Skeletal muscle tissue (tissue), 4 donors: ENCODE measurements around the gene NFKBIZ. TPM values are rescaled to one million over a fixed set of nuclear protein-coding genes. Genes with fewer than 3 reads are reported as not detected.

Experiments
- H3K27ac ChIP-seq: one replicate; pipeline ENCODE4 v1.7.0; 2013; ENCODE audit warnings: mild to moderate bottlenecking, low read depth, low read length, inconsistent platforms
- H3K27me3 ChIP-seq, 3 donors: one replicate each; pipeline ENCODE4 v1.7.0; 2013; ENCODE audit warnings: low read length in 3 of 3; ENCODE audit not compliant: control insufficient read depth in 3 of 3, insufficient read depth in 3 of 3
- H3K36me3 ChIP-seq, 3 donors: one replicate each; pipeline ENCODE4 v1.7.0; 2013; ENCODE audit warnings: low read length in 3 of 3; ENCODE audit not compliant: control insufficient read depth in 3 of 3, insufficient read depth in 3 of 3
- H3K4me1 ChIP-seq, 3 donors: one replicate each; pipeline ENCODE4 v1.7.0; 2013; ENCODE audit warnings: low read length in 3 of 3, mild to moderate bottlenecking in 3 of 3; ENCODE audit not compliant: control insufficient read depth in 3 of 3, insufficient read depth in 3 of 3
- H3K4me3 ChIP-seq, 3 donors: one replicate each; pipeline ENCODE4 v1.7.0; 2013; ENCODE audit warnings: low read length in 3 of 3
- H3K9ac ChIP-seq, 3 donors: one replicate each; pipeline ENCODE4 v1.7.0; 2013; ENCODE audit warnings: low read length in 3 of 3, mild to moderate bottlenecking in 3 of 3, moderate library complexity in 2 of 3, low read depth in 1 of 3
- H3K9me3 ChIP-seq, 3 donors: one replicate each; pipeline ENCODE4 v1.7.0; 2013; ENCODE audit warnings: low read length in 3 of 3; ENCODE audit not compliant: control insufficient read depth in 3 of 3
- total RNA-seq: library from RNA; depleted of rRNA; stranded (reverse); fragments of >200 nt; gene quantifications from one replicate; pipeline ENCODE4 v1.2.3, GENCODE V29; 2014
- donor health status: Osteomylitis.

The NFKBIZ gene
- total RNA-seq, 1 donor from 2014 or later, result 7.8 TPM

- Histone ChIP-seq H3K27ac (no peak overlapping the region), H3K9me3 (no peaks in the 10 kb centered on the region), H3K9ac (no peak overlapping the region), H3K4me3 (no peak overlapping the region), H3K4me1 (peaks cover 4 to 10% (median 7%) of the 10 kb centered on the region in 3 donors), H3K36me3 (peaks cover 0 to 5% (median 5%) of the 10 kb centered on the region in 3 donors), H3K27me3 (no peaks in the 10 kb centered on the region)
These were observed 39.3 kb upstream of the NFKBIZ start for GRCh38 chr3:101810022-101810418.

GRCh38 chr3:101811875-101812274 is 37.4 kb upstream of the NFKBIZ start:
- no peaks in the 10 kb centered on the region for H3K27me3 ChIP-seq
- peaks cover 5 to 10% (median 8%) of the 10 kb centered on the region in 3 donors for H3K4me1 ChIP-seq
- no peak overlapping the region for H3K27ac ChIP-seq
- H3K4me3 ChIP-seq, result no peak overlapping the region
- peaks cover 0 to 7% (median 6%) of the 10 kb centered on the region in 3 donors for H3K36me3 ChIP-seq
- H3K9me3 ChIP-seq, result no peaks in the 10 kb centered on the region
- H3K9ac ChIP-seq, result no peak overlapping the region

GRCh38 chr3:101812895-101813294 is 36.4 kb upstream of the NFKBIZ start:
- H3K4me1 ChIP-seq, result peaks cover 5 to 10% (median 8%) of the 10 kb centered on the region in 3 donors
- no peak overlapping the region for H3K27ac ChIP-seq
- H3K27me3 ChIP-seq, result no peaks in the 10 kb centered on the region

GRCh38 chr3:101813817-101814440 is 35.4 kb upstream of the NFKBIZ start:
- no peaks in the 10 kb centered on the region for H3K27me3 ChIP-seq
- no peaks in the 10 kb centered on the region for H3K9me3 ChIP-seq
- H3K27ac ChIP-seq, result no peak overlapping the region
- H3K9ac ChIP-seq, result no peak overlapping the region
- H3K4me1 ChIP-seq, result peaks cover 5 to 10% (median 6%) of the 10 kb centered on the region in 3 donors
- H3K4me3 ChIP-seq, result no peak overlapping the region
- peaks cover 0 to 10% (median 9%) of the 10 kb centered on the region in 3 donors for H3K36me3 ChIP-seq

More at GRCh38 chr3:101812895-101813294, 36.4 kb upstream of the NFKBIZ start:
- Histone ChIP-seq H3K4me3 (no peak overlapping the region), H3K9ac (no peak overlapping the region), H3K36me3 (peaks cover 0 to 10% (median 9%) of the 10 kb centered on the region in 3 donors), H3K9me3 (no peaks in the 10 kb centered on the region)

- no peak overlapping the region for H3K9ac ChIP-seq
- H3K27me3 ChIP-seq, result no peaks in the 10 kb centered on the region
- H3K9me3 ChIP-seq, result no peaks in the 10 kb centered on the region
- H3K27ac ChIP-seq, result no peak overlapping the region
- H3K36me3 ChIP-seq, result peaks cover 0 to 13% (median 9%) of the 10 kb centered on the region in 3 donors
- H3K4me1 ChIP-seq, result peaks cover 5 to 10% (median 6%) of the 10 kb centered on the region in 3 donors
- H3K4me3 ChIP-seq, result no peak overlapping the region
These were observed 34.5 kb upstream of the NFKBIZ start for GRCh38 chr3:101814835-101815234.

GRCh38 chr3:101816215-101817149 is 32.8 kb upstream of the NFKBIZ start:
- no peaks in the 10 kb centered on the region for H3K27me3 ChIP-seq
- H3K9me3 ChIP-seq, result no peaks in the 10 kb centered on the region
- H3K4me3 ChIP-seq, result no peak overlapping the region
- no peak overlapping the region for H3K27ac ChIP-seq
- H3K36me3 ChIP-seq, result peaks cover 3 to 16% (median 11%) of the 10 kb centered on the region in 3 donors
- H3K4me1 ChIP-seq, result peaks cover 5 to 7% (median 6%) of the 10 kb centered on the region in 3 donors
- no peak overlapping the region for H3K9ac ChIP-seq

- H3K36me3 ChIP-seq, result peaks cover 6 to 23% (median 13%) of the 10 kb centered on the region in 3 donors
- no peaks in the 10 kb centered on the region for H3K9me3 ChIP-seq
- no peak overlapping the region for H3K27ac ChIP-seq
- no peaks in the 10 kb centered on the region for H3K27me3 ChIP-seq
- H3K9ac ChIP-seq, result no peak overlapping the region
- peaks cover 5 to 7% (median 6%) of the 10 kb centered on the region in 3 donors for H3K4me1 ChIP-seq
- no peak overlapping the region for H3K4me3 ChIP-seq
These were observed 31.3 kb upstream of the NFKBIZ start for GRCh38 chr3:101817992-101818391.

- Histone ChIP-seq H3K27me3 (no peaks in the 10 kb centered on the region), H3K9me3 (no peaks in the 10 kb centered on the region), H3K9ac (no peak overlapping the region), H3K4me3 (no peak overlapping the region), H3K27ac (no peak overlapping the region), H3K4me1 (peaks cover 3 to 4% (median 4%) of the 10 kb centered on the region in 3 donors), H3K36me3 (peaks cover 6 to 23% (median 13%) of the 10 kb centered on the region in 3 donors)
These were observed 29.6 kb upstream of the NFKBIZ start for GRCh38 chr3:101819649-101820206.

GRCh38 chr3:101821503-101821902 is 27.8 kb upstream of the NFKBIZ start:
- Histone ChIP-seq H3K4me3 (no peak overlapping the region), H3K4me1 (peaks cover 5 to 6% (median 6%) of the 10 kb centered on the region in 3 donors), H3K27me3 (no peaks in the 10 kb centered on the region), H3K9ac (no peak overlapping the region), H3K9me3 (no peaks in the 10 kb centered on the region), H3K27ac (no peak overlapping the region), H3K36me3 (peaks cover 6 to 23% (median 13%) of the 10 kb centered on the region in 3 donors)
